K562 (cell line): ENCODE results near the gene GATA5. TPM values are rescaled to one million over a fixed set of nuclear protein-coding genes. Genes with fewer than 3 reads are reported as not detected.

Experiments
- DEAF1 ChIP-seq: fragments of 450-650 bp; formaldehyde crosslinking; IDR thresholded peaks from 2 replicates; pipeline ENCODE4 v1.4.0; 2020; ENCODE audit warnings: mild to moderate bottlenecking, moderate library complexity
- GMEB1 ChIP-seq: fragments of 250-450 bp; sonication (Bioruptor Pico); IDR thresholded peaks from 2 replicates; pipeline ENCODE4 v1.4.0; 2020; ENCODE audit warnings: mild to moderate bottlenecking
- HINFP ChIP-seq: fragments of 450-650 bp; conservative IDR thresholded peaks from 2 replicates; pipeline ENCODE4 v1.6.1; 2016; ENCODE audit warnings: missing genetic modification characterization, low read depth, mild to moderate bottlenecking, control low read depth, missing compliant biosample characterization
- RBM34 ChIP-seq: fragments of 200-400 bp; formaldehyde crosslinking; IDR thresholded peaks from 2 replicates; pipeline ENCODE4 v1.6.1; 2018; ENCODE audit warnings: low read length, borderline replicate concordance; ENCODE audit not compliant: insufficient read depth
- polyA plus RNA-seq, 8 experiments: library from polyadenylated mRNA; depleted of rRNA in 4 of 8; stranded (reverse) in 5 of 8; unstranded in 3 of 8; fragments of >200 nt; fragmentation: Nextera tagmentation in 2 of 8; fragmentation: Illumina TruSeq in 1 of 8; extraction: Ambion mirVana in 2 of 8; extraction: Trizol in 1 of 8; gene quantifications; 2 replicates each; pipeline versions ENCODE4 v1.2.1 to v1.2.3, GENCODE V29; 2011 to 2014; ENCODE audit warnings: inconsistent platforms in 1 of 8, missing spikeins in 1 of 8
- total RNA-seq, 7 experiments: library from RNA; depleted of rRNA in 6 of 7; stranded (reverse); fragments of >200 nt in 6 of 7; fragmentation: Illumina TruSeq in 2 of 7; extraction: Trizol in 2 of 7; gene quantifications; 2 replicates each; pipeline versions ENCODE4 v1.2.1 to v1.2.3, GENCODE V29; 2011 to 2021; ENCODE audit warnings: low replicate concordance in 1 of 7

Gene GATA5
- total and polyA plus RNA-seq, 9 of the 15 experiments (the other 6 are each of a cell fraction or from before 2014, with no cell fraction given) = 0.09 to 0.57 (median 0.20) TPM; not detected in 3

- TF ChIP-seq HINFP (tag) (no peak), DEAF1 (no peak), RBM34 (no peak), GMEB1 (CRISPR knock-in tag) (no peak)
Measured at GRCh38 chr20:62511915-62512610, 36.3 kb upstream of the GATA5 start (continued).
